GM19025 (cell line): Measurements from ENCODE around the gene PTPN18.
"Not testable (repeated sequence)": the region's sequence is repeated elsewhere in the genome, so short reads cannot be mapped to it uniquely, and the experiment has no call there.

Experiments
- ATAC-seq: cut with Tn5 transposase; IDR thresholded peaks from one replicate; pipeline ENCODE4 v1.9.1; 2021; ENCODE audit warnings: mild to moderate bottlenecking, low read depth, moderate library complexity; ENCODE audit not compliant: unreplicated experiment

PTPN18 gene, protein sequence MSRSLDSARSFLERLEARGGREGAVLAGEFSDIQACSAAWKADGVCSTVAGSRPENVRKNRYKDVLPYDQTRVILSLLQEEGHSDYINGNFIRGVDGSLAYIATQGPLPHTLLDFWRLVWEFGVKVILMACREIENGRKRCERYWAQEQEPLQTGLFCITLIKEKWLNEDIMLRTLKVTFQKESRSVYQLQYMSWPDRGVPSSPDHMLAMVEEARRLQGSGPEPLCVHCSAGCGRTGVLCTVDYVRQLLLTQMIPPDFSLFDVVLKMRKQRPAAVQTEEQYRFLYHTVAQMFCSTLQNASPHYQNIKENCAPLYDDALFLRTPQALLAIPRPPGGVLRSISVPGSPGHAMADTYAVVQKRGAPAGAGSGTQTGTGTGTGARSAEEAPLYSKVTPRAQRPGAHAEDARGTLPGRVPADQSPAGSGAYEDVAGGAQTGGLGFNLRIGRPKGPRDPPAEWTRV

DNA sequence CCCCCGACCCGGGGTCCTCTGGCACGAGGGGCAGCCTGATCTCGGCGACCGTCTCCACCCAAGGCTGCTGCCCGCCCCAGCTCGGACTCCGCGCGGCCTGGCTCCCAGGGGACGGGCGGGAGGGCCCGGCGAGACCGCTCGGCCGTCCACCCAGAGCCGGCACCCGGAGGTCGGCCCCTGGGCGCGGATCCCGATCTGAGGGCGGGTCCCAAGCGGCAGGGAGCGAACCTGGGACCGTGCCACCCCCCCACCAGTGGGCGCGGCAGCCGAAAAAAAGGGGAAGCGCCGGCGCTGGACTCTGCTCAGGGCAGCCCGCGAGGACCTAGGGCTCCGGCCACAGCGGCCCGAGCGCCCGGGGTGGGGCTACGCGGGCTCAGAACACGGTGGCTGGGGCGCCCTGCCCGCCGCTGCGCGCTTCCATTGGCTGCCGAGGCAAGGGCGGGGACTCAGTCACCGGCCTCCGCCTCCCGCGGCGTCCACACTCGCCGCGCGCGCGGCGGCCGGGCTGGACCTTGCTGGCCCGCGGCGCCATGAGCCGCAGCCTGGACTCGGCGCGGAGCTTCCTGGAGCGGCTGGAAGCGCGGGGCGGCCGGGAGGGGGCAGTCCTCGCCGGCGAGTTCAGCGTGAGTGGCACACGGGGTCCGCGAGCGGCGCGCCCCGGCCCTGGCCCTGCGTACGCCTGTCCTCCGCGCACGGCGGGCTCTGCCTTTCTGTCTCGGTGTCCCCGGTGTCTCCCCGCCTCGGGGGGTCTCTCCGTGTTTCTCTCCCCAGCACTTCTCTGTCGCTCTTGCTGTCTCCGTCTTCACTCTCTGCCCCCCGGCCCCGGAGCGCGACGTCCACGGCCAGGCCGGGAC is at the start of gene PTPN18:
Gene PTPN18 (plus strand): TSS at position 479 of the 854 bp plus-strand sequence. CDS start 52 bp downstream, at position 531.
- ATAC-seq, result peak; percentile 98

DNA sequence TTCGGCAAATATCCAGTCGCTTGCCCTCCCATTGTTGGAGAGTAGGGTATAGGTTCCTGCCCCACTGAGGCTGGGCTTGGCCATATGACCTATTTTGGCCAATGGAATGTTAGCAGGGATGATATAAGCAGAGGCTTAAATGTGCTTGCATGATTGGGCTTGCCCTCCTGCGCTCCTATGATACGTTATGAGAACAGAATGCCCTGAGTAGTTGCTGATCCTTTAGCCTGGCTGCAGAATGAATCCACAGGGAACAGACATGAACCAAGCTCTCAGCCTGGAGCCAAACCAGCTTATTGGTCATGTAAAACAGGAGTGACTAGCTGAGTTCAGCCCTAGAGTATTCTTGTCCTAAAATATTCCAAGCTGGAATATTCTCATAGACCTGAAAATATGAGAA is 48.0 kb upstream of the PTPN18 start:
- no peak for ATAC-seq

GRCh38 chr2:130310881-130311280 is 45.0 kb upstream of the PTPN18 start:
- no peak for ATAC-seq

DNA sequence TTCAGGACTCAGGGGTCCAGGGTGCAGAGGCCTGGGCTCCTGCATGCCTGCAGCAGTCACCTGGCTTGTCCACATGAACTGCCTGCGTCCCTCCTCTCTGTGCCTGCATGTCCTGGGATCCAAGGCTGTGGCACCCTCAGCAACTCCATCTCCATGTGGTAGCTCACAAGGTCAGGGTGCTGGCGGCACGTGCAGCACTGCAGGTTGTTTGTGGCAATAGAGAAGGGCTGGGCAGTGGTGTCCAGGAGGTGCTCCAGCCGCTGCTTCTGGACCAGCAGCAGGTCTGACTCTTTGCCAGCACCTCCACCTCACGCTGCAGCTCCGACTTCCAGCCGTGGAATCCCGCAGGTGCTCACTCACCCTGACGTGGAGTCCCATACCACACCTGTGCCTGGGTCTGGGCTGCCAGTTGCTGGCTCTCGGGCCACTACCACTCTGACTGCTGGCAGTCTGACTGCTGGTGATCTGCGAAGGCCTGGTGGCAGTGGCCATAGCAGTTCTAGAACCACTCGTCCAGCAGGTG is 42.0 kb upstream of the PTPN18 start:
- no peak for ATAC-seq

GRCh38 chr2:130314377-130314776 is 41.5 kb upstream of the PTPN18 start:
- ATAC-seq, result no peak

GRCh38 chr2:130316596-130316995 is 39.3 kb upstream of the PTPN18 start:
- no peak for ATAC-seq

GRCh38 chr2:130318906-130319305 is 37.0 kb upstream of the PTPN18 start:
- ATAC-seq, result no peak

DNA sequence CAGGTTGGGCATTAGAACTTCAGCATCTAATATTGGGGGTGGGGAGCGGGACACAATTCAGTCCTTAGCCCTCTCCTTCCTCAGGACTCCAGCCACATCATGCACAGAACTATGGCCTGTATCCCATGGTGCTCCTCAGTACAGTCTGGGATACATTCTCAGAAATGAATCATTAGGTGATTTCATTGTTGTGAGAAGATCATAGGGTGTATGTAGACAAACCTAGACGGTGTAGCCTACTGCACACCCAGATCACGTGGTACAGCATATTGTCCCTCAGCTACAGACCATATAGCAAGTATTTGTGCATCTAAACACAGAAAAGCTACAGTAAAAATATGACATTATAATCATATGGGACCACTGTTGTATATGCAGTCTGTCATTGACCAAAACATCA is 36.3 kb upstream of the PTPN18 start:
- ATAC-seq, result no peak

GRCh38 chr2:130327703-130328527 is 27.9 kb upstream of the PTPN18 start:
- no peak for ATAC-seq

DNA sequence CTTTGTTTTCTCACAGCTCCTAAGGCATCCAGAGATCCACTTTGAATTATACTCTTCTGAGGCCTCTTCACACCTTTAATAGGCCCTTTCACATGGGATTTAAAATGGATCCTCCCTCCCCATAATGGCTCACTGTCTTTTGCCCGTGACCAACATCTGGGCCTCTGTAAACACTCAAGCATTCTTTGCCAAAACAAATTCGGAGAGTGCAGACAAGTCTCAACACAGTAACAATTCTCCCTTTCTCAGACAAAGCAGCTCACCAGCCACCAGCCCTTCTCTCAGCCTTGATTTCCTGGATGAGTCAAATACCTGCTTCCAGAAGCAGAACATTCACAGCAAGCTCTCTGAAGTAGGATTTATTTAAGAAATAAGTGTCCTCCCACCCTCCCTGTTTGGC is 27.1 kb upstream of the PTPN18 start:
- no peak for ATAC-seq

- ATAC-seq, result no peak
These were observed 23.4 kb upstream of the PTPN18 start for GRCh38 chr2:130332271-130333073.

DNA sequence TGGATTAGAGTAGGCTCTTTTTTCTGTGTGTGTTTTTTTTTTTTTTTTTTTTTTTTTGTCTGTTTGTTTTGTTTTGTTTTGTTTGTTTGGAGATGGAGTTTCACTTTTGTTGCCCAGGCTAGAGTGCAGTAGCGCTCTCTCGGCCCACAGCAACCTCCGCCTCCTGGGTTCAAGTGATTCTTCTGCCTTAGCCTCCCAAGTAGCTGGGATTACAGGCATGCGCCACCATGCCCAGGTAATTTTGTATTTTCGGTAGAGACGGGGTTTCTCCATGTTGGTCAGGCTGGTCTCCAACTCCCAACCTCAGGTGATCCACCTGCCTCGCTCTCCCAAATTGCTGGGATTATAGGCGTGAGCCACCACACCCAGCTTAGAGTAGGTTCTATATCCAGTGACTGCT is 22.6 kb upstream of the PTPN18 start:
- ATAC-seq, result not testable (repeated sequence)

DNA sequence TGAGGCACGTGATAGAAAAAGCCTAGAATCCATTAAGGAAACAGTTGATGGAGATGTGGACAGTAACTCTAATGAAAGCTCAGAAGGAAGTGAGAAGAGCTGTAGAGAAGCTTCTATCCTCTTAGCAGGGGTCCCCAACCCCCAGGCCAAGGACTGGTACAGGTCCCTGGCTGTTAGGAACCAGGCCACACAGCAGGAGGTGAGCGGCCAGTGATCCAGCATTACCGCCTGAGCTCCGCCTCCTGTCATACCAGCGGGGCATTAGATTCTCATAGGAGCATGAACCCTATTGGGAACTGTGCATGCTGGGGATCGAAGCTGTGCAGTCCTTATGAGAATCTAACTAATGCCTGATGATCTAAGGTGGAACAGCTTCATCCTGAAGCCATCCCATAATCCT is 21.8 kb upstream of the PTPN18 start:
- no peak for ATAC-seq

DNA sequence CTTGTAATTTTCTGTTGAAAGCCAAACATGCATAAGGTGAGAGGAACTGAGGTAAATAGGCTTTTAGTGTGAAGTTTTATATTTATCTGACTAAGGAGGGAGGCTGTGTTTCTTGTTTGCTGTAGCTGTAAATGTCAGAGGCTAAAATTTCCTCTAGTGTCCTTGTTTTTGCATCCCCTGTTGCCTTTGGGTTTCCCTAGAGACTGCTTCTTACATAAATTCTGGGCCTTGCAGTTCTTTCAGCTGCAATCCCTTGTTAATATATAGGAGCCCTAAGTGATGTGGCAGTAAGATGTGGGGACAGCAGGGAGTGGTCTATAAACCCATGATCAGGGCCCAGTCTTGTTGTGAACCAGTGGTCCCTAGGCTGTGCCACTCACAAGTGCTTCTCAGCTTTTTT is 20.6 kb upstream of the PTPN18 start:
- ATAC-seq, result no peak

DNA sequence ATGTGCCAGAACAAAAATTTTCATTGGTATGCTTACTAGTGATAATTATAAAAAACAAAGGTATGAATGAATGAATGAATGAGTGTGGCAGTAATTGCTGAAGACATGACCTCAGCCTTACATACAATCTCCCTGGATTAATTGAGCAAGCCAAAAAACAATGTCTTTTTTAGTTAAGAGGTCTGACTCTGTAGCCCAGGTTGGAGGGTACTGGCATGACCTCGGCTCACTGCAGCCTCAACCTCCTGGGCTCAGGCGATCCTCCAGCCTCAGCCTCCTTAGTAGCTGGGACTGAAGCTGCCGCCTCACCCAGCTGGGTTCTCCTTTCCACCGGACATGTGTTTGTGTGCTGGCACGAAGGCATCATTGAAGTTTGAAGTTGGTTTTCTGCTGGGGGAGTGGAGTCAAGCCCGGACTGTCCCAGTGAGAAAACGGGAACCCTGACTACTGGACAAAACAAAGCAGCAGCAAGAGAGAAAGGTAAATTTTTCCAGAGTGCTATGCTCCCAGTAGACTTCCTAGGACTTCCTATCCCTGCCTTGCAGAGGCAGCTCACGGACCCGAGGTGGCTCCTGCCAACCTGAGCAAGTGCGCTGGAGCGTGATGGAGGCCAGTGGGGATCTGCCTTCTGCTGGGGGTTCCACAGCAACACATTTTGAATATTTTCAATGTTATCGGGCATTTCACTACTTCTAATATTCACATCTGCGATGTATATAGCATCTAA is 19.5 kb upstream of the PTPN18 start:
- no peak for ATAC-seq

DNA sequence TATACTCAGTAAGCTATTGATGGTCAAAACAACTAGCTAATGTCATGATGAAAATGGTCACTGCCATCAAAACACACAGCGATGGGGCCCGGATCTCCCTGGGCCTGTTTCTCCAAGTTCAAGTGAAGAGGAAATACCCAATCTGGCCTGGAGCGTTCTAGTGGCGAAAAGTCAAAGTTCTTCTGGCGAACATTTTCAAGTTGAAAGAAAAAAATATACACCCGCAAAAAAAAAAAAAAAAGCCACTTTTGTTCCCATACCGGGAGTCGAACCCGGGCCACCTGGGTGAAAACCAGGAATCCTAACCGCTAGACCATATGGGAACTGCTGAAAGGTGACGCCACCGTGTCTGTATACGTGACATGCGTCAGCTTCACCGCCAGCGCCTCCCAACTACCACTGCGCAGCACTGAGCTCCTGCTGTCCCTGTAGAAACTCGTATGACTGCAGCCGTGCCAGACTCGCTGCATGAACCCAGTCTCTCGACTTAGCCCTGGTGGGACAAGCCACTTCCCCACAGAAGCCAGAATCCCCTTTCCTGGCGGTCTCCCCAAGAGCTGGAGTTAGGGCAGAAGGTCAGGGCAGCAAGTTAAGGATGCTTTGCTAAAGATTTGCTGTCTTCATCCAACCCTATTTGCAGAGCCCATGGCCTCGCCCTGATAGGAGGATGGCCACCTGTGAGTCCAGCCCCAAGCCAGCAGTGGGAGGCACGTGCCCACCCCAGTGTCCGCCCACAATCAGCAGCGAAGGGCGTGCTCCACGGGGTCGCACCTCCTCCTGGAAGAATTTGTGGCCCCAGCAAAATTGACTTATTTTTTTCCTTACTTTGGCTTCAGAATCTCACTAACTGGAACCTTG is 18.8 kb upstream of the PTPN18 start:
- no peak for ATAC-seq

DNA sequence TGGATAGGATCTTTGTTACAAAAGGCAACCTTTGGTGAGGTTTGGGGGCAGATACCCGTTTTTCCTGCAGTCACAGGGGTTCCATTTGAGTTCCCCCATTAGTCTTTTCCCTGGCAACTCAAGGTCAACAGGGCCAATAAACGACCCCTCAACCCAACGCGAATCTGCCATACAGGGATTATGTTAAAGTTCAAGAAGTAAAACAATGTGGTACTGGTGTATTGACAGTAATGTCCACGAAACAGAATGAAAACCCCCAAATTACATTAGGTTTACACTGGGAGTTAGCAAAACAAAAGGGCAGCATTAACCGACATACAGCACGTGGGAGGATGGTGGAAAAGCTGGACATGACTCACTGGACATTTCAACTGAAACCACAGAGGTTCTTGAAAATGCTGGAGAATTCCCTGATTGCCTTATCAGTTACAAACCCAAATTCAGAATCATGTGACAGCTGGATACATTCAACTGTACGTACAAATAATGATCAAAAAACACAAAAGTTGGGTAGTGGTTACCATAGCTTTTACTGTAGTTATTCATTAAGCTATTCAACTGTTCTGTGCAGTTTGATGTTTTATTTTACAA is 18.0 kb upstream of the PTPN18 start:
- no peak for ATAC-seq
